Measurements from ENCODE around the gene MAX. TPM values are rescaled to one million over a fixed set of nuclear protein-coding genes. Genes with fewer than 3 reads are reported as not detected.

MAX gene
- total RNA-seq, 2 donors from 2014 or later: 44.3 to 49.0 TPM

DNA sequence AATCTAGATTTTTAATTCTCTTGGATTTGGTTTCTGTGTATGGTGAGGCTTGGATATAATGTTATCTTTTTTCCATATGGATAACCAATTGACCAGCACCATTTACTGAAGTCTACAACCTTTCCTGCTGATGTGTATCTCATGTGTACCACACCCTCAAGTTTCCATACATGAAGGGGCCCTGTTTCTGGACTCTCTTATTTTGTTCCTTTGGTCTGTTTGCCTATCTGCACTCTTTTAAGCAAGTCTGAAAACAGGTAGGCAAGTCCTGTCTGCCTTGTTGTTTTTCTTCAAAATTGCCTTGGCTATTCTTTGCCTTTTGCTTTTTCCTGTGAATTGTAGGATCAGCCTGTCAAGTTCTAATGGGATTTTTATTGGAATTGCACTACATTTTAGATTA, 44.6 kb downstream of the MAX start:
- TF ChIP-seq, protein P1, sequence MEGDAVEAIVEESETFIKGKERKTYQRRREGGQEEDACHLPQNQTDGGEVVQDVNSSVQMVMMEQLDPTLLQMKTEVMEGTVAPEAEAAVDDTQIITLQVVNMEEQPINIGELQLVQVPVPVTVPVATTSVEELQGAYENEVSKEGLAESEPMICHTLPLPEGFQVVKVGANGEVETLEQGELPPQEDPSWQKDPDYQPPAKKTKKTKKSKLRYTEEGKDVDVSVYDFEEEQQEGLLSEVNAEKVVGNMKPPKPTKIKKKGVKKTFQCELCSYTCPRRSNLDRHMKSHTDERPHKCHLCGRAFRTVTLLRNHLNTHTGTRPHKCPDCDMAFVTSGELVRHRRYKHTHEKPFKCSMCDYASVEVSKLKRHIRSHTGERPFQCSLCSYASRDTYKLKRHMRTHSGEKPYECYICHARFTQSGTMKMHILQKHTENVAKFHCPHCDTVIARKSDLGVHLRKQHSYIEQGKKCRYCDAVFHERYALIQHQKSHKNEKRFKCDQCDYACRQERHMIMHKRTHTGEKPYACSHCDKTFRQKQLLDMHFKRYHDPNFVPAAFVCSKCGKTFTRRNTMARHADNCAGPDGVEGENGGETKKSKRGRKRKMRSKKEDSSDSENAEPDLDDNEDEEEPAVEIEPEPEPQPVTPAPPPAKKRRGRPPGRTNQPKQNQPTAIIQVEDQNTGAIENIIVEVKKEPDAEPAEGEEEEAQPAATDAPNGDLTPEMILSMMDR (conservative IDR thresholded peaks at IDR 0.05): no peak
- no peak overlapping the region for H3K9ac ChIP-seq (ENCODE audit: extremely low read depth, low read length, poor library complexity, severe bottlenecking)
- H3K27me3 ChIP-seq (ENCODE audit: control insufficient read depth, insufficient read depth, low read length, poor library complexity, severe bottlenecking): no peaks in the 10 kb centered on the region
- H3K9me3 Mint-ChIP-seq: no peaks in the 10 kb centered on the region
- no peaks in the 10 kb centered on the region for H3K4me1 ChIP-seq (ENCODE audit: control insufficient read depth, insufficient read depth, low read length)
- H3K9me3 ChIP-seq (ENCODE audit: control insufficient read depth, low read length): no peaks in the 10 kb centered on the region
- no peaks in the 10 kb centered on the region for H3K27me3 Mint-ChIP-seq (ENCODE audit: insufficient read depth)
- DNase-seq: no peak
- no peak overlapping the region for H3K4me3 Mint-ChIP-seq
- no peak overlapping the region for H3K27ac Mint-ChIP-seq
- peaks cover 33% of the 10 kb centered on the region for H3K36me3 ChIP-seq (ENCODE audit: control insufficient read depth, insufficient read depth, low read length)
- H3K36me3 Mint-ChIP-seq (ENCODE audit: low read depth): peaks cover 47% of the 10 kb centered on the region
- H3K4me1 Mint-ChIP-seq: no peaks in the 10 kb centered on the region
- H3K27ac ChIP-seq (ENCODE audit: low read depth, low read length): no peak overlapping the region
- H3K4me3 ChIP-seq (ENCODE audit: low read length): no peak overlapping the region

DNA sequence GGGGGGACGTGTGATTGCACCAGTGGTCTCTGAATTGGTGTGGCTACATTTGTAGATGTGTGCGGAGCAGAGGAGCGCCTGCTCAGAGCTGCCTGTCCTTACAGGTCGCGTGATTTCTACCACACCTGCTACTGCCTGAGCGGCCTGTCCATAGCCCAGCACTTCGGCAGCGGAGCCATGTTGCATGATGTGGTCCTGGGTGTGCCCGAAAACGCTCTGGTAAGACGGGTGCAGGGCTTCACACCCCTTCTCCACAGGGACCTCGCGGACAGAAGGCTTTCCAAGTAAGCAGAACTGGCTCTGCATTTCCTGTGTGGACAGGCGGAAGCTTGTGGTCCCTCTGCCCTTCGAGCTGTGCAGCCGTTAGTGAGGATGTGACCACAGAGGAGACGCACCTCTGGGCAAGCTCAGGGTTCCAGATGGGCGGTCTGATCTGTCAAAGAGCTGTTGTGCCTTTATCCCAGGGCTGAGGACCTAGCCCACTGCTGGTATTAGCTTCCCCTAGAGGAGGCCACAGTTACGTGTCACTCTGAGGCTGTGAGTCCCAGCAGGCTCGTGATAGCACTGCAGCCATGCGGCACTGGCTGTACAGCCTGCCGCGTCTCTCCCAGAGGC, 47.7 kb downstream of the MAX start:
- Histone ChIP-seq H3K27me3 (ENCODE audit: control insufficient read depth, insufficient read depth, low read length, poor library complexity, severe bottlenecking) (no peaks in the 10 kb centered on the region), H3K4me3 (ENCODE audit: low read length) (no peak overlapping the region), H3K9me3 (ENCODE audit: control insufficient read depth, low read length) (no peaks in the 10 kb centered on the region), H3K9ac (ENCODE audit: extremely low read depth, low read length, poor library complexity, severe bottlenecking) (no peak overlapping the region), H3K27ac (ENCODE audit: low read depth, low read length) (no peak overlapping the region), H3K4me1 (ENCODE audit: control insufficient read depth, insufficient read depth, low read length) (no peaks in the 10 kb centered on the region), H3K36me3 (ENCODE audit: control insufficient read depth, insufficient read depth, low read length) (peaks cover 20% of the 10 kb centered on the region)
- Mint-ChIP-seq H3K27me3 (ENCODE audit: insufficient read depth) (no peaks in the 10 kb centered on the region), H3K27ac (no peak overlapping the region), H3K4me1 (no peaks in the 10 kb centered on the region), H3K9me3 (no peaks in the 10 kb centered on the region), H3K4me3 (no peak overlapping the region), H3K36me3 (ENCODE audit: low read depth) (peaks cover 32% of the 10 kb centered on the region)
- TF ChIP-seq, protein P1 (conservative IDR thresholded peaks at IDR 0.05): no peak
- WGBS, 2 experiments (ENCODE audit: insufficient coverage in 1 of 2, insufficient read length in 1 of 2): 88 to 92% methylated on average over 19 to 23 of the region's 23 CpGs
- no peak for DNase-seq

DNA sequence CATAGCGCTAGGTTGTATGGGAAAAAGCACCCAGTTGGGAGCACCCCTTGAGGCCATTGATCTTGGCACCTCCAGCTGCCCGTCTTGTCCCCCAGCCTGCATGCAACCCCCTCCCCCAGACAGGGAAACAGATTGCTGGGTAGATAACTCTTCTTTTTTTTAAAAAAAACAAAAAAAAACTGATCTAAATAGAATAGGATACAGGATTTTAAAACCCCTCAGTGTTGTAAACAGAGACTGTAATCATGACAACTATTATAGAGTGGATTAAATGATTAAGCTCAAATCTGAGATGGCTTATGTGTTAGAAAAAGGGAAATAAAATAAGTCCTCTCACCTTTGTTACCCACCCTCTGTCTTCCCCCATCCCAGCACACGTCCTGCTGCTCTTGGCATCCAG, 48.9 kb downstream of the MAX start:
- H3K9ac ChIP-seq (ENCODE audit: extremely low read depth, low read length, poor library complexity, severe bottlenecking): no peak overlapping the region
- no peak for DNase-seq
- Mint-ChIP-seq H3K4me1 (no peaks in the 10 kb centered on the region), H3K27ac (no peak overlapping the region), H3K27me3 (ENCODE audit: insufficient read depth) (no peaks in the 10 kb centered on the region), H3K9me3 (no peaks in the 10 kb centered on the region), H3K36me3 (ENCODE audit: low read depth) (peaks cover 23% of the 10 kb centered on the region), H3K4me3 (no peak overlapping the region)
- H3K4me1 ChIP-seq (ENCODE audit: control insufficient read depth, insufficient read depth, low read length): no peaks in the 10 kb centered on the region
- peaks cover 13% of the 10 kb centered on the region for H3K36me3 ChIP-seq (ENCODE audit: control insufficient read depth, insufficient read depth, low read length)
- TF ChIP-seq, protein P1 (conservative IDR thresholded peaks at IDR 0.05): no peak
- H3K4me3 ChIP-seq (ENCODE audit: low read length): no peak overlapping the region
- H3K27me3 ChIP-seq (ENCODE audit: control insufficient read depth, insufficient read depth, low read length, poor library complexity, severe bottlenecking): no peaks in the 10 kb centered on the region
- no peak overlapping the region for H3K27ac ChIP-seq (ENCODE audit: low read depth, low read length)
- 93 to 100% methylated on average over 2 to 3 of the region's 3 CpGs for WGBS, 2 experiments (ENCODE audit: insufficient coverage in 1 of 2, insufficient read length in 1 of 2)
- H3K9me3 ChIP-seq (ENCODE audit: control insufficient read depth, low read length): no peaks in the 10 kb centered on the region
